Liver (tissue), 9 donors: ENCODE measurements around the gene ABL2. TPM values are rescaled to one million over a fixed set of nuclear protein-coding genes. Genes with fewer than 3 reads are reported as not detected.

Source experiments
- DNase-seq: peaks from one replicate; pipeline ENCODE4 v3.0.0-alpha.2; 2017; ENCODE audit warnings: low spot score
- H3K27ac ChIP-seq, 2 donors: one replicate each; pipeline ENCODE4 v1.7.0; 2013; ENCODE audit warnings: inconsistent platforms in 2 of 2, low read length in 2 of 2, control low read depth in 1 of 2, low read depth in 1 of 2, mild to moderate bottlenecking in 1 of 2
- H3K27me3 ChIP-seq, 4 donors: one replicate each; pipeline versions ENCODE4 v1.6.1 to v1.7.0; 2013; ENCODE audit warnings: low read length in 3 of 4, inconsistent platforms in 1 of 4, mild to moderate bottlenecking in 1 of 4, moderate library complexity in 1 of 4; ENCODE audit not compliant: control insufficient read depth in 4 of 4, insufficient read depth in 4 of 4
- H3K36me3 ChIP-seq, 4 donors: one replicate each; pipeline versions ENCODE4 v1.6.1 to v1.7.0; 2013; ENCODE audit warnings: low read length in 3 of 4, mild to moderate bottlenecking in 3 of 4, low read depth in 1 of 4, moderate library complexity in 1 of 4; ENCODE audit not compliant: control insufficient read depth in 4 of 4, insufficient read depth in 3 of 4
- H3K4me1 ChIP-seq, 4 donors: one replicate each; pipeline versions ENCODE4 v1.6.1 to v1.7.0; 2013; ENCODE audit warnings: low read length in 3 of 4, mild to moderate bottlenecking in 3 of 4, moderate library complexity in 1 of 4; ENCODE audit not compliant: control insufficient read depth in 4 of 4, insufficient read depth in 4 of 4
- H3K4me3 ChIP-seq, 3 donors: one replicate each; pipeline versions ENCODE4 v1.6.1 to v1.7.0; 2013; ENCODE audit warnings: low read length in 3 of 3, control low read depth in 1 of 3, low read depth in 1 of 3, mild to moderate bottlenecking in 1 of 3
- H3K9ac ChIP-seq, 2 donors: one replicate each; pipeline ENCODE4 v1.7.0; 2013; ENCODE audit warnings: low read length in 2 of 2, mild to moderate bottlenecking in 2 of 2, moderate library complexity in 2 of 2, control low read depth in 1 of 2, low read depth in 1 of 2
- H3K9me3 ChIP-seq, 4 donors: one replicate each; pipeline versions ENCODE4 v1.6.1 to v1.7.0; 2013; ENCODE audit warnings: low read length in 3 of 4; ENCODE audit not compliant: control insufficient read depth in 4 of 4
- EGR1 ChIP-seq, 2 donors: IDR thresholded peaks; 2 replicates each; pipeline ENCODE4 v1.6.1; 2016 to 2018; ENCODE audit warnings: antibody characterized with exemption in 2 of 2, low read depth in 2 of 2
- FOXA1 ChIP-seq: IDR thresholded peaks from 2 replicates; pipeline ENCODE4 v1.6.1; 2016; ENCODE audit warnings: antibody characterized with exemption
- FOXA2 ChIP-seq: IDR thresholded peaks from 2 replicates; pipeline ENCODE4 v1.6.1; 2016; ENCODE audit warnings: antibody characterized with exemption
- GABPA ChIP-seq, 2 donors: IDR thresholded peaks in 1 of 2; conservative IDR thresholded peaks in 1 of 2; 2 replicates each; pipeline ENCODE4 v1.6.1; 2016; ENCODE audit warnings: antibody characterized with exemption in 2 of 2, mild to moderate bottlenecking in 1 of 2, moderate library complexity in 1 of 2
- HNF4G ChIP-seq: IDR thresholded peaks from 2 replicates; pipeline ENCODE4 v1.6.1; 2016; ENCODE audit warnings: antibody characterized with exemption
- JUND ChIP-seq, 2 donors: IDR thresholded peaks; 2 replicates each; pipeline ENCODE4 v1.6.1; 2016; ENCODE audit warnings: antibody characterized with exemption in 2 of 2
- NR2F2 ChIP-seq: IDR thresholded peaks from 2 replicates; pipeline ENCODE4 v1.6.1; 2016; ENCODE audit warnings: antibody characterized with exemption
- RAD21 ChIP-seq, 2 donors: IDR thresholded peaks; 2 replicates each; pipeline ENCODE4 v1.6.1; 2016; ENCODE audit warnings: antibody characterized with exemption in 2 of 2, mild to moderate bottlenecking in 2 of 2
- RXRA ChIP-seq, 2 donors: IDR thresholded peaks; 2 replicates each; pipeline ENCODE4 v1.6.1; 2017 to 2018; ENCODE audit warnings: antibody characterized with exemption in 2 of 2, mild to moderate bottlenecking in 1 of 2
- SP1 ChIP-seq: IDR thresholded peaks from 2 replicates; pipeline ENCODE4 v1.6.1; 2018; ENCODE audit warnings: antibody characterized with exemption, mild to moderate bottlenecking
- TAF1 ChIP-seq: conservative IDR thresholded peaks from 2 replicates; pipeline ENCODE4 v1.6.1; 2016; ENCODE audit warnings: antibody characterized with exemption, mild to moderate bottlenecking
- YY1 ChIP-seq: IDR thresholded peaks from 2 replicates; pipeline ENCODE4 v1.6.1; 2016; ENCODE audit warnings: antibody characterized with exemption, mild to moderate bottlenecking
- WGBS: extraction: QIAGEN DNeasy Blood & Tissue Kit; methylation state at CpG from one replicate; pipeline ENCODE4 v1.1.7; 2013; 5-methylcytosine and 5-hydroxymethylcytosine counted together
- polyA plus RNA-seq, 2 donors: library from polyadenylated mRNA; stranded (reverse) in 1 of 2; unstranded in 1 of 2; fragments of 200-250 nt in 1 of 2; fragments of >200 nt in 1 of 2; fragmentation: Nextera tagmentation in 1 of 2; extraction: Ambion mirVana in 1 of 2; gene quantifications; one replicate each; pipeline versions ENCODE4 v1.2.1 to v1.2.3, GENCODE V29; 2013 to 2015
- total RNA-seq, 2 donors: library from RNA; depleted of rRNA; stranded (reverse); fragments of >200 nt; gene quantifications; one replicate each; pipeline ENCODE4 v1.2.3, GENCODE V29; 2014
- TF ChIP-seq, protein P1 (sequence below): IDR thresholded peaks from 2 replicates; pipeline ENCODE4 v1.6.1; 2016; ENCODE audit warnings: antibody characterized with exemption
- TF ChIP-seq, protein P2 (sequence below): IDR thresholded peaks from 2 replicates; pipeline ENCODE4 v1.6.1; 2016; ENCODE audit warnings: antibody characterized with exemption
- TF ChIP-seq, protein P3 (sequence below): fragments of 150-350 bp; IDR thresholded peaks from 2 replicates; pipeline ENCODE4 v1.5.1; 2017; ENCODE audit warnings: improper control_type of control experiment, low read depth, low read length; ENCODE audit not compliant: missing input control
- TF ChIP-seq, protein P4 (sequence below): IDR thresholded peaks from 2 replicates; pipeline ENCODE4 v1.6.1; 2016; ENCODE audit warnings: antibody characterized with exemption
- TF ChIP-seq, protein P5 (sequence below): IDR thresholded peaks from 2 replicates; pipeline ENCODE4 v1.6.1; 2016; ENCODE audit warnings: antibody characterized with exemption, mild to moderate bottlenecking
- donor health status: healthy.
- donor health status: healthy.
- donor health status: healthy.
- donor health status: healthy.
- donor health status: healthy.

The ABL2 gene
- total and polyA plus RNA-seq, 4 donors = 1.8 to 7.8 (median 3.4) TPM

DNA sequence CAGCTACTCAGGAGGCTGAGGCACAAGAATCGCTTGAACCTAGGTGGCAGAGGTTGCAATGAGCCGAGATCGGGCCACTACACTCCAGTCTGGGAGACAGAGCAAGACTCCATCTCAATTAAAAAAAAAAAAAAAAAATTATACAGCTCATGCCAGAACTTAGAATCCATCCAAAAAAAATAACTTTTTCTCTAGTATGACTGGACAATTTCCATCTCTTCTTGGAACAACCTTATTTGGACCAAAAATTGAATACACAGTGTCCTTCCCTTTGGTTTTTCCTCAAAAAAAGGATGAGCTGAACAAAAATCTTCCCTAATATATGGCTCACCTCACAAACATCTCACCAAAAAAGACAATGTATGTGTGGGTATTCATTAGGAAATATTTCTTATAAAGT, 73.9 kb downstream of the ABL2 start:
- no peaks in the 10 kb centered on the region for H3K36me3 ChIP-seq
- H3K9ac ChIP-seq = no peak overlapping the region
- H3K4me1 ChIP-seq = peaks cover 7 to 35% (median 25%) of the 10 kb centered on the region in 4 donors
- no peak overlapping the region for H3K27ac ChIP-seq
- no peaks in the 10 kb centered on the region for H3K9me3 ChIP-seq
- no peak overlapping the region for H3K4me3 ChIP-seq
- DNase-seq = no peak
- 97% methylated on average over 3 of the region's 3 CpGs for WGBS
- H3K27me3 ChIP-seq = no peaks in the 10 kb centered on the region
- TF ChIP-seq RAD21 (IDR thresholded peaks at IDR 0.05) (no peak), GABPA (IDR thresholded peaks at IDR 0.05 in 1 of 2, conservative IDR thresholded peaks at IDR 0.05 in 1 of 2) (no peak)

DNA sequence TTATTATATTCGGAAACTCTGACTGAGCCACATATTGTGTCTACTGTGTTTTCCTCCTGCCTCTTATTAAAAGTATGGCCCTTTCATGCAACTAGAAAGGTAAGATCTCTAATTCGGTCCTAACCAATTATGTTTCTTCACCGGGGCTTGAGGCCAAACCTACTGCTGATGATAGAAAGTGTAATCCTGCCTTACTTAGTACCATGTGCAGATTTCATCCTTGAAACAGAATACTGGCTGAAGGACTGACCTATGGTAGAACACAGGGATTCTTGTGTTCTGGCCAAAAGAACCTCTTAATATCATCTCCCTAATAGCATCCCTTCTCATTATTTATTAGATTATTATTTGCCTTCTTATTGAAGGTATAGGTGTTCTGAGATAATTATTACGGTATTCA, 75.0 kb downstream of the ABL2 start:
- no peaks in the 10 kb centered on the region for H3K27me3 ChIP-seq
- H3K36me3 ChIP-seq = no peaks in the 10 kb centered on the region
- no peak overlapping the region for H3K9ac ChIP-seq
- TF ChIP-seq TAF1 (no peak), NR2F2 (no peak), JUND (IDR thresholded peaks at IDR 0.05) (no peak), RAD21 (IDR thresholded peaks at IDR 0.05) (no peak), YY1 (no peak), FOXA1 (no peak), EGR1 (IDR thresholded peaks at IDR 0.05; ENCODE audit: low read depth in 2 of 2) (no peak), RXRA (IDR thresholded peaks at IDR 0.05) (no peak), SP1 (no peak), GABPA (IDR thresholded peaks at IDR 0.05 in 1 of 2, conservative IDR thresholded peaks at IDR 0.05 in 1 of 2) (no peak), HNF4G (no peak), FOXA2 (no peak)
- TF ChIP-seq, protein P1, sequence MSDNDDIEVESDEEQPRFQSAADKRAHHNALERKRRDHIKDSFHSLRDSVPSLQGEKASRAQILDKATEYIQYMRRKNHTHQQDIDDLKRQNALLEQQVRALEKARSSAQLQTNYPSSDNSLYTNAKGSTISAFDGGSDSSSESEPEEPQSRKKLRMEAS = no peak
- TF ChIP-seq, protein P2, sequence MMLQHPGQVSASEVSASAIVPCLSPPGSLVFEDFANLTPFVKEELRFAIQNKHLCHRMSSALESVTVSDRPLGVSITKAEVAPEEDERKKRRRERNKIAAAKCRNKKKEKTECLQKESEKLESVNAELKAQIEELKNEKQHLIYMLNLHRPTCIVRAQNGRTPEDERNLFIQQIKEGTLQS = no peak
- TF ChIP-seq, protein P3, sequence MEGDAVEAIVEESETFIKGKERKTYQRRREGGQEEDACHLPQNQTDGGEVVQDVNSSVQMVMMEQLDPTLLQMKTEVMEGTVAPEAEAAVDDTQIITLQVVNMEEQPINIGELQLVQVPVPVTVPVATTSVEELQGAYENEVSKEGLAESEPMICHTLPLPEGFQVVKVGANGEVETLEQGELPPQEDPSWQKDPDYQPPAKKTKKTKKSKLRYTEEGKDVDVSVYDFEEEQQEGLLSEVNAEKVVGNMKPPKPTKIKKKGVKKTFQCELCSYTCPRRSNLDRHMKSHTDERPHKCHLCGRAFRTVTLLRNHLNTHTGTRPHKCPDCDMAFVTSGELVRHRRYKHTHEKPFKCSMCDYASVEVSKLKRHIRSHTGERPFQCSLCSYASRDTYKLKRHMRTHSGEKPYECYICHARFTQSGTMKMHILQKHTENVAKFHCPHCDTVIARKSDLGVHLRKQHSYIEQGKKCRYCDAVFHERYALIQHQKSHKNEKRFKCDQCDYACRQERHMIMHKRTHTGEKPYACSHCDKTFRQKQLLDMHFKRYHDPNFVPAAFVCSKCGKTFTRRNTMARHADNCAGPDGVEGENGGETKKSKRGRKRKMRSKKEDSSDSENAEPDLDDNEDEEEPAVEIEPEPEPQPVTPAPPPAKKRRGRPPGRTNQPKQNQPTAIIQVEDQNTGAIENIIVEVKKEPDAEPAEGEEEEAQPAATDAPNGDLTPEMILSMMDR = no peak
- TF ChIP-seq, protein P4, sequence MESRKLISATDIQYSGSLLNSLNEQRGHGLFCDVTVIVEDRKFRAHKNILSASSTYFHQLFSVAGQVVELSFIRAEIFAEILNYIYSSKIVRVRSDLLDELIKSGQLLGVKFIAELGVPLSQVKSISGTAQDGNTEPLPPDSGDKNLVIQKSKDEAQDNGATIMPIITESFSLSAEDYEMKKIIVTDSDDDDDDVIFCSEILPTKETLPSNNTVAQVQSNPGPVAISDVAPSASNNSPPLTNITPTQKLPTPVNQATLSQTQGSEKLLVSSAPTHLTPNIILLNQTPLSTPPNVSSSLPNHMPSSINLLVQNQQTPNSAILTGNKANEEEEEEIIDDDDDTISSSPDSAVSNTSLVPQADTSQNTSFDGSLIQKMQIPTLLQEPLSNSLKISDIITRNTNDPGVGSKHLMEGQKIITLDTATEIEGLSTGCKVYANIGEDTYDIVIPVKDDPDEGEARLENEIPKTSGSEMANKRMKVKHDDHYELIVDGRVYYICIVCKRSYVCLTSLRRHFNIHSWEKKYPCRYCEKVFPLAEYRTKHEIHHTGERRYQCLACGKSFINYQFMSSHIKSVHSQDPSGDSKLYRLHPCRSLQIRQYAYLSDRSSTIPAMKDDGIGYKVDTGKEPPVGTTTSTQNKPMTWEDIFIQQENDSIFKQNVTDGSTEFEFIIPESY = no peak
- TF ChIP-seq, protein P5, sequence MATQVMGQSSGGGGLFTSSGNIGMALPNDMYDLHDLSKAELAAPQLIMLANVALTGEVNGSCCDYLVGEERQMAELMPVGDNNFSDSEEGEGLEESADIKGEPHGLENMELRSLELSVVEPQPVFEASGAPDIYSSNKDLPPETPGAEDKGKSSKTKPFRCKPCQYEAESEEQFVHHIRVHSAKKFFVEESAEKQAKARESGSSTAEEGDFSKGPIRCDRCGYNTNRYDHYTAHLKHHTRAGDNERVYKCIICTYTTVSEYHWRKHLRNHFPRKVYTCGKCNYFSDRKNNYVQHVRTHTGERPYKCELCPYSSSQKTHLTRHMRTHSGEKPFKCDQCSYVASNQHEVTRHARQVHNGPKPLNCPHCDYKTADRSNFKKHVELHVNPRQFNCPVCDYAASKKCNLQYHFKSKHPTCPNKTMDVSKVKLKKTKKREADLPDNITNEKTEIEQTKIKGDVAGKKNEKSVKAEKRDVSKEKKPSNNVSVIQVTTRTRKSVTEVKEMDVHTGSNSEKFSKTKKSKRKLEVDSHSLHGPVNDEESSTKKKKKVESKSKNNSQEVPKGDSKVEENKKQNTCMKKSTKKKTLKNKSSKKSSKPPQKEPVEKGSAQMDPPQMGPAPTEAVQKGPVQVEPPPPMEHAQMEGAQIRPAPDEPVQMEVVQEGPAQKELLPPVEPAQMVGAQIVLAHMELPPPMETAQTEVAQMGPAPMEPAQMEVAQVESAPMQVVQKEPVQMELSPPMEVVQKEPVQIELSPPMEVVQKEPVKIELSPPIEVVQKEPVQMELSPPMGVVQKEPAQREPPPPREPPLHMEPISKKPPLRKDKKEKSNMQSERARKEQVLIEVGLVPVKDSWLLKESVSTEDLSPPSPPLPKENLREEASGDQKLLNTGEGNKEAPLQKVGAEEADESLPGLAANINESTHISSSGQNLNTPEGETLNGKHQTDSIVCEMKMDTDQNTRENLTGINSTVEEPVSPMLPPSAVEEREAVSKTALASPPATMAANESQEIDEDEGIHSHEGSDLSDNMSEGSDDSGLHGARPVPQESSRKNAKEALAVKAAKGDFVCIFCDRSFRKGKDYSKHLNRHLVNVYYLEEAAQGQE = no peak
- peaks cover 7 to 35% (median 25%) of the 10 kb centered on the region in 4 donors for H3K4me1 ChIP-seq
- H3K27ac ChIP-seq = no peak overlapping the region
- WGBS = 97% methylated on average over 4 of the region's 4 CpGs
- no peak for DNase-seq
- H3K4me3 ChIP-seq = no peak overlapping the region
- no peaks in the 10 kb centered on the region for H3K9me3 ChIP-seq
